HG03469 (cell line): ENCODE data around the gene NES.

ENCODE experiments used
- ATAC-seq: cut with Tn5 transposase; IDR thresholded peaks from one replicate; pipeline ENCODE4 v1.9.1; 2021; ENCODE audit warnings: mild to moderate bottlenecking, moderate library complexity, moderate number of reproducible peaks; ENCODE audit not compliant: unreplicated experiment

NES gene

DNA sequence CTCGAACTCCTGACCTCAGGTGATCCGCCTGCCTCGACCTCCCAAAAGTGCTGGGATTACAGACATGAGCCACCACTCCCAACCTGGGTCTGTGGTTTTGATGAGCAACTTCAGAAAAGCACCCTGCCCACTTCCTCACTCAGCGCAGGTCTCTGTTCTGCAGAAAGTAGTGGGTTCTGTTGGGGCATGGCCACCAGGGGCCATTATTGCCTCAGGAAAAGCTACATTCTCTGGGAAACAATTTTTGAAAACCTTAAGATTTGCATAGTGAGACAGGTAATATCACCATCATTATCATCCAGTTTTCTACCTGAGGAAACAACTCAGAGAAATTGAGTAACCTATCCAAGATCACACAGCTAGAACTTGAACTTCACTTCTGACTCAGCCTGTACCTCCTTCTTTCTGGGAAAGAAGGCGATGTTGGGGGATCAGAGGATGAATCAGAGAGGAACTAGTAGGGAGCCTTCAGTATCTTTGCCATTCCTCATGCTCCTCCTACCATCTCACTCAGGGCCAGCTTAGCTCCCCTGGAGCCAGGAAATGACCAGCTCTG, 7.1 kb upstream of the NES start:
- no peak for ATAC-seq

DNA sequence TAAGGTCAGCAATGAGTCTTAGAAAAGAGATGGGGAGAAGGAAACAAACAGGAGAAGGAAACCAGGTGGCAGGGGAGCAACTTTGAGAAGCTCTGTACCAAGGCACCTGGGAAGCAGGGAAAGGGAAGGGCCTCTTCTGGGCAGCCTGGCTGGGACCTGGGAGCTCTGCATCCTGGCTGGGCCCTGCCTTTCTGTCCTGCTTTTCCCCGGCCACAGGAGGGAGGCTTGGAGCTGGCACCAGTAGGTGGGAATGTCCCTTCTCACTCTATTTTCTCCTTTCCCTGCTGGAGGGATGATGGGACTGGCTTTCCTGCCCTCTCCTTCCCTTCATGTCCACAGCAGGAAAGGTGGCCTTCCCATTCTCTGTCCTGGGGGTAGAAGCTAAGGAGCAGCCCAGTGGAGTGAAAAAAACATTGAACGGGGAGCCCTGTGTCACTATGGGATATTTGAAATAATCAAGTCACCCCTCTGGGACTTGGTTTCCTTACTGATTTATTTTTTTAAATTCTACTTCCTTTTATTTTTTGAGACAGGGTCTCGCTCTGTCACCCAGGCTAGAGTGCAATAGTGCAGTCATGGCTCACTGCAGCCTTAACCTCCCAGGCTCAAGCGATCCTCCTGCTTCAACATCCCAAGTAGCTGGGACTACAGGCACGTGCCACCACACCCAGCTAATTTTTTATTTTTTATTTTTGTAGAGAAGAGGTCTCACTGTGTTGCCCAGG, 5.1 kb upstream of the NES start:
- no peak for ATAC-seq

DNA sequence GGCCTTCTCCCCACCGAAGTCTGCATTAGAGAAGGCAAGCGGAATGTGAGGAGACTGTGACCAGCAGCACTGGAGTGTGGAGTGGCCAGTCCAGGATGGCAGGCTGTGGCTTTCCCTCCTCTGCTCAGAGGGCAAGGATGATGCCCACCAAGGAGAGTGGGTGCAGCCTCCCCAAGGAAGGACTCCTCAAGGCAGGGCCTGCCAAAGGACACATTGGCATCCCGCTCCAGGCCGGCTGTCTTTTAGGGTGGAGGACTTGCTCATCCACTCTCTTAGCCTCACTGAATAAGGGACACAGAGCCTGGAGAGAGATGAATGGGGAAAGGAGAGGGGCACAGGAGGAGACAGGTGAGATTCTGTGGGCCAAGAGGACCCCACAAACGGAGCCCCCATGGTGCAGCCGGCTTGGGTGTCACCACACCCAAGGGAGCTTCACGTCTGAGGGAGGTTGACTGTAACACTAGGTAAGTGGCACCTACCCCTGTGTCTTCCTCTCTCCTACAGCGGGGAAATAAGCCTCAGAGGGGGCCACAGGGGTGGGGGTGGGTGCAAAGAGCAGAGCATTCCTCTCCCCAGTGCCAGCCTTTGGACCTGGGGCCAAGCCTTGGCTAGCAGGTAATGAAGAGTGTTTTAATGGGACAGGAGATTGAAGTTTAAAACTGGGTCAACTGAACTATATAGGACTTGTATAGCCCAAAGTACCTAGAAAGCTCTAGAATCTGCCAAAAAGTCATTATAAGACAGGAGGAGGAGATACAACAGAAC, 4.2 kb upstream of the NES start:
- no peak for ATAC-seq

DNA sequence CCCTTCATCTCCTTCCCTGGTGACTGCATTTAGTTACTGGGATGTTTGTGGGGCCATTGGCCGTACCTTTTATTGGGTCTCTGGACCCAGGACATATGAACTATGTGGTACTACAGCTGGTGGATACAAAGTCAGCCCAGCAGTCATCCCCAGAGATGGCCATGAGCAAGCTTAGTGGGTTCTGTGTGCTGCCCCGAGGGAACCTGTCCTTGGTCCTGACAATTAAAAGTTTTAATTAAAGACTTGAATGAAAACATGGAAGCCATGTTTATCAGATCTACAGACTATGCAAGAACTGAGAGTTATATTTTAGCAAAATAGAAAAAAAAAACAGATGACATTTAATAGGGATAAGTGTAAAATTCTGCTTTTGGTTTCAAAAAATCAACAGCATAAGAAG, 2.8 kb upstream of the NES start:
- no peak for ATAC-seq

DNA sequence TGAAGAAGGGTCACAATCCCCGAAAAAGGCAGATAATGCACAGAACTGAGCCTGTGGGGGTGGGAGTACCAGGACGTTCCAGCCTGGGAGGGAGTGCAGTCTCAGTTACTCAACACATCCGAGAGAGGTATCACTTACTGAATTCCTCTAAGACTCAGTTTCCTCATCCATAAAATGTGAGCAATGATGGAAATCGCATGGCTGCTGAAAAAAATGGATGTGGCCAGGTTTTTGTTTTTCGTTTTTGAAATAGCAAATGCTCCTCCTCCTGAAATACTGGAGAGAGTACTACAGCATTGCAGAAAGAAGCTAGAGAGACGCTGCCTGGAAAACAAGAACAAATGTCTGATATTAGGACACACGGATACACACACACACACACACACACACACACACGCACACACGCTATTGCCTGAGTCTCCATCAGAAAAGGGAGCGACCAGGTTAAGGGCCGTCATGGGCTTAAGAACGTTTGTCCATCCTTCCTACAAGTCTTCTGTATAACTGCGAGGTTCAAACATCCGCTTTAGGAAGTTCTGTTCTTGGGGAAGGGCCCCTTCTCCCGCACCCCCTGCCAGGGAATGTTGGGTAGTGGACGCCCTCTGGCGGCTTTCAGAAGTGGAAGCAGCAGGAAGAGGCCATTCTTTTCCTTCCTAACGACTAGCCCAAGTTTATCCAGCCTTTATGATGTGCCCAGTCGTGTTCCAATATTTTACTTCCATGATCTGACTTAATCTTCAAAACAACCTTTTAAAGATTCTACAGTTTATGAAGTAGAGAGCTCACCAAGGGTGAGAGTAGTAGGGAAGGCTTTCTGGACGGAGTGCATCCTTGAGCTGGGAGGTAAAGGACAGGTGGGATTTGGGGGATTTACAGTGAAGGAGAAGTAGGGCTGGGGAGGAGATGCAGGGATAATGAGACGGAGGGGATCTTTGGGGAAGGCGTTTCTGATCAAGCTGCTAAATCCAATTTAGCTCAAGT, 699 bp upstream of the NES start:
- ATAC-seq = no peak

DNA sequence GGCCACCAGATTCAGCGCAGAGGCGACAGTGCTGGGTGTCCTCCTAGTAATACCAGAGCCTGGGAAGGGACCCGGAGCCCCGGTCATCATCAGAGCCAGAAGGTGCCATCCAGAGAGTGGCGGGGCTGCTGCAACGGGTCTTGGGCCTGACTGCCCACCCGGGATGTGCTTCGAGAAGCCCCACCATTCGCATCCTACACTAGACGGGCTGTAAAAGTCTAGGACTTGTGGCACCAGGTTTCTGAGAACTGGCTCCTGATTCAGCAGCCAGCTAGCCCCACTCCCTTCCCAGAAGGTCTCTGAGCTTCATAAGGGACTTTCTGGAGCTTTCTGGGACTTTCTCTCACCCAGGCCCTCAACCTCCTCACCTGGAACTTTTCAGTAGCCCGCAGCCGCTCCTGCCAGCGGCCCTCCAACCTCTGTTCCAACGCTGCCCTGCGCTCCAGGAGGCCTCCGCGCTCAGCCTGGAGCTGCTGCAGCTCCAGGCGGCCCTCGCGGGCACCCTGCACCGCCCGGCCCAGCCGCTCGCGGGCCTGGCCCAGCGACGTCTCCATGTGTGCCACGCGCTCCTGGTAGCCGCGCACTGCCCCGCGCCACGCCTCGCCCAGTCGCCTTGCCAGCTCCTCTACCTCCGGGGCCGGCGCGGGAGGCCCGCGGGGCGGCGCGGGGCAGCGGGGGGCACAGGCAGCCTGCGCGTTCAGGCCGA, 940 bp downstream of the NES start:
- ATAC-seq = no peak

DNA sequence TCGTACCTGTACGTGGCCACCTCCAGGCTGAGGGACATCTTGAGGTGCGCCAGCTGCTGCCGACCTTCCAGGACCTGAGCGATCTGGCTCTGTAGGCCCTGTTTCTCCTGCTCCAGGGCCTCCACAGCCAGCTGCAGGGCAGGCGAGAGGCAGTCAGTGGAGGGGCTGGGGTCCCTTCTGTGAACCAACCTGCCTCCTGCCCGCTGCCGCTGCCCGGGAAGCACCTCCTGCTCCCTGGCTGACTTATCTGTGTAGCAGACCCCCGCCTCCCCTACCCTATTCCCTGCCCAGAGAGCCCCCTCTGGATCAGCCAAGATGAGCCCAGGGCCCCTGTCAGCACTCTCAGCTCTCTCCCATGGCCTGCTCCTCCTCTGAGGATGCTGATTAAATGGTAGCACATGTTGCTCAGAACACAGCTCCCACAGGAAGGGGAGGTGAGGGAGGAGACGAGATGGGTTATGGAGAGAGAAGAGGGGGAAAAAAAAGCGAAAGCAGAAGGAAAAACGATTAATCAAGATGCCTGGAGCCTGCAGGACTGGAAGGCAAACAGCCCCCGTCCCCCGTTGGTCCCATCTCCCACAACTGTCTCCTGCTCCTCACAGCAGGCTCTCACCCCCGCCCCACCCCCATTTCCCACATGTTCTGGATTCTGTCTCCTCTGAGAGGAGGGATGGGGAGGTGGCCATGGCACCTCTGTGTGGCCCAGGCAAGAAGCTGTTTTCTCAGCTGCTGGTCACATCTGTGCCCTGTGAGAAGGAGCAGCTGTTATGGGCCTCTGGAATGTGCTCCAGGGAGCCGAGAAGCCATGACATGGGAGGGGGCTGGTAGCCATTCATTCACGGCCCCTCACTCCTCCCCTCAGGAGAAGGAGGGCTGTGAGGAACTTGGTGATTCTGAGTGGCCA, 1.7 kb downstream of the NES start:
- ATAC-seq = no peak

DNA sequence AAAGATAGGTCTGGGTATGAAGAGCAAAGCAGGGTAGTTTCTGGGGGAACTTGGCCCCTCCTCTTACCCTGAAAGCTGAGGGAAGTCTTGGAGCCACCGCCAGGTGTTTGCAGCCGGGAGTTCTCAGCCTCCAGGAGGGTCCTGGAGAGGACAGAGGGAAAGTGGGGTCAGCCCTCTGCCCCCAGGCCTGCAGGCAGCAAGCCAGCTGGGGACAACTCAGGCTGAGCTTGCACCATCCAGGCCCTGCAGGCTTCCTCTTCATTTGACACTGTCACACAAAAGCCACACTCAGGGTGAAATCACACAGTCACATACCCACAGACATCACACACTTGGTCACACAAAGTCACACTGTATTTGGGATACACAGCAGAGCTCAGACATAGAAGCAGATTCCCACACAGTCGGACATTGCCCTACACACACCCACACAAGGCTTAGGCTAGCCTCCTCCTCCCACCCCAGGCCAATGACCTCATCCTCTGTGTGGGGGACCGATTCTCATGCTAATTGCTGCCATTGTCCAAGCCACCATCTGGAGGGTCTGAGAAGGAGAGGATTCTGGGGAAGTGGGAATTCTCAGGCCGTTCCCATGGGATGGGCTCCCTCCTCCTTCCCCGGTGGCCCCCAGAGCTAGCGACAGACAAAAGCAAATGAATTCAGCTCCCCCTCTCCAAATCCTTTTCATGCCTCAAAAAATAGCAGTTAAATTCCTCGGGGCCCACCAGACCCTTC, 3.7 kb downstream of the NES start:
- ATAC-seq = no peak

DNA sequence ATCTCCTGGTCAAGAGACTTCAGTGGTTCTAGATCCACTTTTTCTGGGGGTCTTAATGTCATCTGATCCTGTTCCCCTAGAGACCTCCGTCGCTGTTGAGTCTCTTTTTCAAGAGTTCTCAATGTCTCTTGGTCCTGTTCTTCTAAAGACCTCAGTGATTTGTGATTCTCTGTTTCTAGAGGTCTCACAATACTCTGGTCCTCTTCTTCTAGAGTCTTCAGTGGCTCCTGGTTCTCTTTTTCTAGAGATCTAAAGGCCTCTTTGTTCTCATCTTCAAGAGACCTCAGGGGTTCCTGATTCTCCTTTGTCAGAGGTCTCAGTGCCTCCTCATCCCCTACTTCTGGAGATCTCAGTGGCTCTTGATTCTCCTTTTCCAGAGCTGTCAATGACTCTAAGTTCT, 5.4 kb downstream of the NES start:
- no peak for ATAC-seq

DNA sequence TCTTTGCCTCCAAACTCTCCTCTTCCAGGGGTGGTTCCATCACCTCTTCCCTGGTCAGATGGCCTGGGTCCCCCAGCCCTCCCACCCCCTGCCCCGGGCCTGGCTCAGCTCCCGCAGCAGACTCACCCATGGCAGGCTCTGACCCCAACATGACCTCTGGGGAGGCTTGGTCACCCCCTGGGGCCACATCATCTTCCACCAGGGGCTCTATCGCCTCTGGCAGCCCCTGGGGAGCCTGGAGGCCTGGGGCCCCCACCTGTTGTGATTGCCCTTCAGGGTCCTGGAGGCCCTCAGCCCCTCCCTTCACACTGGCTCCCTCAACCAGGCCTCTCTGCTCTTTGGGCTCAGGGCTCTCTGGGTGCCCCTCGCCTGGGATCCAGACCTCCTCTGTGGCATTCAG, 6.4 kb downstream of the NES start:
- no peak for ATAC-seq

DNA sequence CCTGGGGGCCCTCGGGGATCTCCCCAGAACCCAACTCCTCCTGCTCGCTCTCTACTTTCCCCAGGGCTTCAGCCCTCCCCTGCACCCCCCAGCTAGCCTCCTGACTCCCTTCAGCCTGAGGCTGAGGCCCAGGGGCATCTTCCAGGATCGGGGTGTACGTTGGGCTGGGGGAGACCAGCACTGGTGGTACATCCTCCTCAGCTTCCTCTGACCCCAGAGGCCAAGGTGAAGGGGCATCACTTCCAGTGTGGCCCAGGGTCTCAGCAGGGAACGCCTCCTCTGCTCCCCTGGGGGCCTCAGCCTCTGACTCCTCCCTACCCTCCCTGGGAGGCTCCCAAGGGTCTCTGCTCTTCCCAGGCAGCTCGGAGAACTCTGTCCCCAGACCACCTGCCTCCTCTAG, 6.8 kb downstream of the NES start:
- no peak for ATAC-seq

DNA sequence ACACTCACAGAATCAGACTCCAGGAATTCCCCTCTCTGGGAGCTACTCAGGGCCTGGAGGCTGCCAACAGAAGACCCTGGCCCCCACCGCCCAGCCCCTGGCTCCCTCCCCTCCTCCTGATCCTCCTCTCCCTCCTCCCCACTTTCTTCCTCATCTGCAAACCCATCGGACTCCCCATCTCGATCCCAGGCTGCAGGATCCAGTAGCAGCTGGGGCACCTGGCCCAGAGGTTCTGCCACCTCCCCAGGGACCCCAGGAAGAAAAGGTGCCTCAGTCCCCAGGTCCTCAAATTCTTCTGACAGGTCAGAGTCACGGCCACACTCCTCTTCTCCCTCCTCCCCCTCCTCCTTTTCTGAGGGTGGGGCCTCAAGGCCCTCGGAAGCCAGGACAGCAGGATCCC, 7.4 kb downstream of the NES start:
- no peak for ATAC-seq

DNA sequence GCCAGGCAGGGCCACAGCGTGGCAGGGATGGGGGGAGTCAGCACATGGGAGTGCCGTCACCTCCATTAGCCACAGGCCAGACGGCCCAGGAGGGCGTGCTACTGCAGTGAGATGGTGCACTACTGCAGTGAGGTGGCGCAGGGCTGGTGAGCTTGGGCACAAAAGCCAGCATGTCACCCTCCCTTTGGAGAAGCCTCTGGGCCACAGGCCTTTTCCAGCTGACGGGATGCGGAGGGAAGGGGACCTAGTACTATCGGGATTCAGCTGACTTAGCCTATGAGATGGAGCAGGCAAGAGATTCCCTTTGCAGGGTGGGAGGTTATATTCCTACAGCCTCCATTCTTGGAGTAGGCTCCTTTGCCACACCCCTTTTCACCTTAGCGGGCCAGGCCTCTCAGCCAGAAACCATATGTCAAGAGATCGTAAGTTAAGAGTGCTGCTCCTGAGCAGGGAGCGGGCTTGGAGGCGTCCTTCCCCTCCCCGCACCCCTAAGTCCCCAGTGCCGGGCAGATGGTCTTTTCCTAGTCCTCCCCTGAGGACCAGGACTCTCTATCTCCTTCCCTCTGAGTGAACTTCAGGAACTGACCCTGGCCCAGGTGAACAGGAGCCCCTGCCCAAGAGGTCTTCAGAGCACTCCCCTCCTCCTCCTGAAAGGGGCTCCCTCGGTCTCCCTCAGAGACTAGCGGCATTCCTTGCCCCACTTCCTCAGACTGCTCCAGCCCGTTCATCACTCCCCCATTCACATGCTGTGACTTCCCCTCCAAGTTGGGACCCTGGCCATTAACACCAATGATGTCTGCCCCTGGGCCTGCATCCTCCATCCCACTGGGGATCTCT, 8.2 kb downstream of the NES start:
- ATAC-seq = no peak

DNA sequence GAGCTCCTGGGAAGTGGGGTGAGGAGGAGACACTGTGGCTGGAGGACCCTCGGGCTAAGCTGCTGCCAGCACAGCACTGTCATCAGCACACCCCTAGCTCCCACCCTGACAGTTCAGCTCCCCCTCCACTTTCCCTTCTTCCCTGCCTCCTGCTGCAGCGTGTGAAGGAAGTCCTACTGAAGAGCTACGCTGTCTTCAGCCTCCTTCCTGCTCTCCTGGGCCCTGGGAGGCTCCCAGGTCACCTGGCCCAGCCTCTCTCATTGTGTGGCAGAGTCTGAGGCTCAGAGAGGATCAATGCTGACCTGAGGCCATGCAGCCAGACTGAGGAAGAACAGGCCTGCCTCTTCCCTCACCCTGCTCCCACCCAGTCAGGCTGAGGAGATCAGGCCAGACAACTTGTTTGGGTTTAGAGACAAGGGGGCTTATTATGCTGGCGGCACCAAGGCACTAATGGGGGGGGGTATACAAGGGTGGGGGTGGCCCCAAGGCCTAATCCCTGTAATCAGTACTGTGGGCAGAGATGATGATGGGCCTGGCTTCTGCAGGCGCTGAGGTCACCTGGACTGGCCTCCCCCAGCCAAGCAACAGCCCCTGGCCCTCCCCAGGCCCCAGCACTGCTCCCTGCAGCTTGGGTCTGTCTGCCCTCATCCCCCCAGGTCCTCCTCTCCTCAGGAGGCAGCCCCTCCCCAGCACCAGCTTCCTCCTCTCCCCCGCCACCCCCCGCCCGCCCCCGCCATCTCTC, 9.1 kb downstream of the NES start:
- ATAC-seq = no peak

DNA sequence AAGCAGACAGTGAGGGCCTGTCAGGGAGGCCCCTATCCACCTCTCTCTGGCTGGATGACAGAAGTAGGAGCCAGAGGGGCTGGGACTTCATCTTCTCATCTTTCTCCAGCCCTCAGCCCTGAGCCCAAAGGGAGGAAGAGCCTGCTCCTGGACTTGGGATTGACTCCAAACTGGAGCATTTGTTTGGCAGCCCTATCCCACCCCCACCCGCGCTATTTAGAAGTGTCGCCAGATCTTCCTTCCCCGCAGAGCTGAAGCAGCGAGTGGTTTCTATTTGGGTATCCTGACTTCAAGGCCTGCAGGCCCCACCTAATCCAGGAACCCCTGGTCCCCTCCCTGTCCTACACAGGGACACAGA, 9.6 kb downstream of the NES start:
- no peak for ATAC-seq

DNA sequence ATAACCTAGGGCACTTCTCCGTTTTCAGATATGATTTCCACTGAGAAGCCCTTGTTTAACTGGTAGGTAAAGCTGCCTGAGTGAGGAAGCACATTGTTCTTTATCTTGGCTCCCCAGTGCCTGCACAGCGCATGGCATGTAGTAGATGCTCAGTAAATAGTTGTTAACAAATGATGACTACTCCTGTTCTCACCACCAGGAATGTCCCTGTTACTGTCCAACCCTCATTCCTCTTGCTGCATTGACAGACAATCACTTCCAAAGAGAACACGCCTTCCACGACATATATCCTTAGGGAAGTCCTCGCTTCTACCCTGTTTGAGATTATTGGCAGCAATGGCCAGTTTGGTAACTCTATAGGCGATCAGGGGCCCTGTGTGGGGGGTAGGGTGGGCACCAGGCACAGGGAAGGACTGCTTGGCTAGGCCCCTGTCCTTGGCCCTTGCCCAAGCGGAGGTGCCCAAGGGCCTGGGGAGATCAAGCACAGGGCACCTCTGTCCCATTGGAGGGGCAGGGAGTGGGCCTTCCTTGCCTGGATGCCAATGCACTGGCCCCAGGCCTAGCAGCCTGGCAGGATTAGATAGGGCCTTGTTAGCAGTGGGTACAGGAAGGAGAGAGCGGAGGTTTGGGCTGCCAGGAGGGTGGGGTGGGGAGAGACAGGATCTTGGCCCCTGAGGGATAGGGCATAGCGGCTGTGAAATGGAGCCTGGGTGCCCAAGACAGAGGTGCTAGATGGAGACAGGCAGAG, 10.2 kb downstream of the NES start:
- no peak for ATAC-seq

DNA sequence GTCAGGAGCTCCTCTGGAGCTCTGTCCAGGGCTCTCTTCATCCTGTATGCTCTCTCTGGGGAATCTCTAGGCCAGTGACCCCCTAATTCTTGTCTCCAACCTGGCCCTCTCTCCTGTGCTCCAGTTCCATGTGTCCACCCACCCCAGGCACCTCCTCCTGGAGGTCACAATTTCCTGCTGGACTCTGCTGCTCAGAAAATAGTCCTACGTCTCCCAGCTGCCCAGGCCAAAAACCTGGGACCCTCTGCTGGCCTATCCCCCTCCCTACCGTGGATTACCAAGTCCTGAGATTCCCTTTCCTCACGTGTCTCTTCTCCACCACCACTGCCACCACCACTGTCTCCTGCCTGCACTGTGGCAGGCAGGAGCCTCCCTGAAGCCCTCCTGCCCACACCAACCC, 11.7 kb downstream of the NES start:
- ATAC-seq = no peak
